ENCODE results near the gene GRHL1. TPM values are rescaled to one million over a fixed set of nuclear protein-coding genes. Genes with fewer than 3 reads are reported as not detected.
"Not testable (repeated sequence)": the region's sequence is repeated elsewhere in the genome, so short reads cannot be mapped to it uniquely, and the experiment has no call there.

The GRHL1 gene
- polyA plus RNA-seq, 3 donors = 4.4 to 5.0 (median 4.7) TPM

DNA sequence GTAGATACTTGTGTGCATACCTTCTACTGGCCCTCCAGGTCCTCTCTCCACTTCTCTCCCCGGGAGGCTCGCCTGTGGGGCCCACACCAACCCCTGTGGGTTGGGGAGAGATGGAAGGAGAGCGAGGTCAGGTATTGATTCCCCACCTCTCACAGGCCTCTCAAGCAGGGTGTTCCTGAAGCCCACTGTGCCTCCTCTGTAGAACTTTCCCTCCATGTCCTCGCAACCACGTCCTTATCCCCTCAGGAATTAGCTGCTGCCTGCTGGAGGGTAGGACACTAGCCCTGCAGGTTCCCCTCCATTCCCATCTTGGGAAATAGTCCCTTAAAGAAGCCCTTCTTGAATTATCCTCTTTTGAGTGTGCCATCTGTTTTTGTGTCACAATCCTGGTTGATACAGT, 52.9 kb downstream of the GRHL1 start:
- no peak for DNase-seq (ENCODE audit: extremely low read depth in 1 of 11, low read depth in 9 of 11, low spot score in 4 of 11)

DNA sequence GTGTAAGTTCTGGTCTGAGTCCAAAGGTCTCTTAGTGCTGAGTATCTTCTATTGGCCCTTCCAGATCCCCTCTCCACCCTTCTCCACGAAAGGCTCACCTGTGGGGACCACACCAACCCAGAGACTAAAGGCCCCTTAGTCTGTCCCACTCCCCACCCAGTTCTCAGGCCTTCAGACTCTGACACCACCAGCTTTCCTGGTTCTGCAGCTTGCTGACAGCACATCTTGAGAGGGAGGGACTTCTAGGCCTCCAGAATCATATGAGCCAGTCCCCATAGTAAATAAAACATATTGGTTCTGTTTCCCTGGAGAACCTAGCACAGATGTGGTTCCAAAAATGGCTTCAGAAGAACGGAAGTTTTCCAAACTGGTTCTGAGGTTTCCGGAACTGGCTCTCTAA, 53.3 kb downstream of the GRHL1 start:
- DNase-seq (ENCODE audit: extremely low read depth in 1 of 11, low read depth in 9 of 11, low spot score in 4 of 11) = no peak

GRCh38 chr2:10005461-10006235, 54.2 kb downstream of the GRHL1 start:
- DNase-seq (ENCODE audit: extremely low read depth in 1 of 11, low read depth in 9 of 11, low spot score in 4 of 11) = no peak

GRCh38 chr2:10006236-10007161, 55.0 kb downstream of the GRHL1 start:
- DNase-seq (ENCODE audit: extremely low read depth in 1 of 11, low read depth in 9 of 11, low spot score in 4 of 11) = peak in 1 of 11 donors; percentile 18

DNA sequence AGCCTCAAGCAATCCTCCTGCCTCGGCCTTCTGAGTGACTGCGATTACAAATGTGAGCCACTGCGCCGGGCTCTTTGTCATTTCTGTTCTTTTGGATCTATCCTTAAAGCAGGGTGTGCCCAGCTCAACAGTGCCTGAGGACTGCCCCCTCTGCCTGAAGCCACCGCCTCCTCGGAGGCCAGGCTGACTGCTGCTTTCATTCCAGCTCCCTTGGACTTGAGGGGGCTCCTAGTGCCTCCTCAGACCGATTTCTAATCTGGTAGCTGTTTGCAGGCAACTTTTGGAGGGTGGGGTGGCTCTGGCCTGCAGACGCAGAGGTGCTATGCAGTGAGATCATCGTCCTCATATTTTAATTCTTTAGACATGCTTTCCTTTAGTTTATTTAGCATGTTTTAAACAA, 55.9 kb downstream of the GRHL1 start:
- DNase-seq (ENCODE audit: extremely low read depth in 1 of 11, low read depth in 9 of 11, low spot score in 4 of 11) = no peak

DNA sequence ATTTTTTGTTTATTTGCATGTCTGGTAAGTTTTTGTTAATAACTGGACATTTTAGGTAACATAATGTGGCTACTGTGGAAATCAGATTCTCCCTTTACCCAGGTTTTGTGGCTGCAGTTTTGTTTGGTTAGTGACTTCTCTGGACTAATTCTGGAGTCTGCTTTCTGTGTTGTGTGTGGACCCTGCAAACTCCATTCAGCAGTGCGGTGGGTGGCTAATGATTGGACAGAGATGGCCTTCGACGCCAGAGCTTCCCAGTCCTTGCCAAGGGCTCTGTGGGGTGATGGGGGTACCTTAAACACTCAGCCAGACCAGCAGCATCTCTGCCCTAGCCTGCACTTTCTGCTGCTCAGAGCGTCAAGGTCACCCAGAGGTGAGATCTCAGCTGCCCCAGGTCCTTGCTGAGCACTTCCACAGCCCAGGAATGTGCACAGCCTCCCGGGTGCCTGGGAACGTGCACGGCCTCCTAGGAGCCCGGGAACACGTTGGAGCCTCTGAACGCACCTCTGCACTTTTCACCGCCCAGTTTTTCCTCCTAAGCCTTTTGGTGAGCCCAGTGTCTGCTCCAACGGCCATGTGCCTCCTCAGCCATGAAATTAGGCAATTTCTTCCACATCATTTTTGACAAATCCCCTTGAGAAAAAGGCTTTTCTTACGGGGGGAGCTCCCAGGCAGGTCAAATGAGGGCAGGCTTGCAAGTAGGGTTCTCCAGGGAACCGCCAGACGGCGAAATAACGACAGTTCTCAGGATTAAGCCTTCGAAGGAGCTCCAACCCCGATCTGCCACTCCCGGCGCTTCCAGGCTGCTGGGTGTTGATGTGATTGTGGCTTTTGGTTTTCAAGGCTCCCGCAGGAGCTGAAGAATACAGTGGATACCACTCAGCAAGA, 56.7 kb downstream of the GRHL1 start:
- DNase-seq (ENCODE audit: extremely low read depth in 1 of 11, low read depth in 9 of 11, low spot score in 4 of 11) = no peak

GRCh38 chr2:10008809-10009176, 57.3 kb downstream of the GRHL1 start:
- DNase-seq (ENCODE audit: extremely low read depth in 1 of 11, low read depth in 9 of 11, low spot score in 4 of 11) = no peak

- DNase-seq (ENCODE audit: extremely low read depth in 1 of 11, low read depth in 9 of 11, low spot score in 4 of 11) = no peak
These were observed 57.8 kb downstream of the GRHL1 start for GRCh38 chr2:10009271-10009810.

DNA sequence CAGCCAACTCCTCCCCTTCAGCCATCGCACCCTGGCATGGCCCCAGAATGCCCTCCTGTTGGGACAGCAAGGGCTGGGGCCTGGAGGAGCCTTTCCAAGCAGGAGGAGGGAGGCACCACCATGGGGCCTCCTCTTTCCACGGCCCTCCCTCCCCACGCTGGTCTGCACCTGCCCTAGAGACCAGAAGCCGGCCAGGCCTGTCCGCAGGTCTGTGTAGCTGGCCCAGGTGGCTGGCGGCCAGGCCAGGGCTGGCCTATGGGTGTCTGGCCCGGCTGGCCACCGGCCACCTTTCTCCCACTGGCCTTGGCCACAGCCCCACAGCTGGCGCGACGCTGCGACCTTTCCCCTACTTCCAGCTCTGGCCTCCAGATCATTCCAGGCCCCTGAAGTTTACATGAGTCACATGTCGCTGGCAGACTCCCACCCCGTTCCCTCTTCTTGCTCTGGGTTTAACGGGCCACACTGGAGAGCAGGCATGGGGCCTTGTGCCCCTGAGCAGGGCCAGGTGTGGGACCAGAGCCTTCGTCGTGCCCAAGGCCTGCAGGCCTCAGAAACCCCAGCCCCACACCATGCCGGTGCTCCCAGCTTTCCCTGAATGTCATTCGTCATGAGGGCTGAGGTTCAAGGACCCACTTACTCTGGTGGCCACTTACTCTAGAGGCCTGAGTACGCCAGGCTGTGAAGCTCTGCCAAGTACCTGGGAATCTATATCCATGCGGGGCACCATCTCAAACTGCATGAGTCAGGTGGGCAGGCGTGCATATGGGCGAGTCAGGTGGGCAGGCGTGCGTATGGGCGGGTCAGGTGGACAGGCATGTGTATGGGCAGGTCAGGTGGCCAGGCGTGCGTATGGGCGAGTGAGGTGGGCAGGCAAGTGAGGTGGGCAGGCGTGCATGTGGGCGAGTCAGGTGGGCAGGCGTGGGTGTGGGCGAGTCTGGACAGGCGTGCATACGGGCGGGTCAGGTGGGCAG, 58.6 kb downstream of the GRHL1 start:
- DNase-seq (ENCODE audit: extremely low read depth in 1 of 11, low read depth in 9 of 11, low spot score in 4 of 11) = no peak

DNA sequence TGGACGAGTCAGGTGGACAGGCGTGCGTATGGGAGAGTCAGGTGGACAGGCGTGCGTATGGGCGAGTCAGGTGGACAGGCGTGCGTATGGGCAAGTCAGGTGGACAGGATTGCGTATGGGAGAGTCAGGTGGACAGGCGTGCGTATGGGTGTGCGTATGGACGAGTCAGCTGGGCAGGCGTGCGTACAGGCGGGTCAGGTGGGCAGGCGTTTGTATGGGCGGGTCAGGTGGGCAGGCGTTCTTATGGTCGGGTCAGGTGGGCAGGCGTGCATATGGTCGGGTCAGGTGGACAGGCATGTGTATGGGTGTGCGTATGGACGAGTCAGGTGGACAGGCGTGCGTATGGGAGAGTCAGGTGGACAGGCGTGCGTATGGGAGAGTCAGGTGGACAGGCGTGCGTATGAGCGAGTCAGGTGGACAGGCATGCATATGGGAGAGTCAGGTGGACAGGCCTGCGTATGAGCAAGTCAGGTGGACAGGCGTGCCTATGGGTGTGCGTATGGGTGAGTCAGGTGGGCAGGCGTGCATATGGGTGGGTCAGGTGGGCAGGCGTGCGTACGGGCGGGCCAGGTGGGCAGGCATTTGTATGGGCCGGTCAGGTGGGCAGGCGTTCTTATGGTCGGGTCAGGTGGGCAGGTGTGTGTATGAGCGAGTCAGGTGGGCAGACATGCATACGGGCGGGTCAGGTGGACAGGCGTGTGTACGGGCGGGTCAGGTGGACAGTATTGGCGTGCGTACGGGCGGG, 59.5 kb downstream of the GRHL1 start:
- not testable (repeated sequence) for DNase-seq (ENCODE audit: extremely low read depth in 1 of 11, low read depth in 9 of 11, low spot score in 4 of 11)

- not testable (repeated sequence) for DNase-seq (ENCODE audit: extremely low read depth in 1 of 11, low read depth in 9 of 11, low spot score in 4 of 11)
These were observed 60.3 kb downstream of the GRHL1 start for GRCh38 chr2:10011606-10012325.

- not testable (repeated sequence) for DNase-seq (ENCODE audit: extremely low read depth in 1 of 11, low read depth in 9 of 11, low spot score in 4 of 11)
These were observed 61.0 kb downstream of the GRHL1 start for GRCh38 chr2:10012366-10012962.

GRCh38 chr2:10012963-10013461, 61.5 kb downstream of the GRHL1 start:
- DNase-seq (ENCODE audit: extremely low read depth in 1 of 11, low read depth in 9 of 11, low spot score in 4 of 11) = no peak

DNA sequence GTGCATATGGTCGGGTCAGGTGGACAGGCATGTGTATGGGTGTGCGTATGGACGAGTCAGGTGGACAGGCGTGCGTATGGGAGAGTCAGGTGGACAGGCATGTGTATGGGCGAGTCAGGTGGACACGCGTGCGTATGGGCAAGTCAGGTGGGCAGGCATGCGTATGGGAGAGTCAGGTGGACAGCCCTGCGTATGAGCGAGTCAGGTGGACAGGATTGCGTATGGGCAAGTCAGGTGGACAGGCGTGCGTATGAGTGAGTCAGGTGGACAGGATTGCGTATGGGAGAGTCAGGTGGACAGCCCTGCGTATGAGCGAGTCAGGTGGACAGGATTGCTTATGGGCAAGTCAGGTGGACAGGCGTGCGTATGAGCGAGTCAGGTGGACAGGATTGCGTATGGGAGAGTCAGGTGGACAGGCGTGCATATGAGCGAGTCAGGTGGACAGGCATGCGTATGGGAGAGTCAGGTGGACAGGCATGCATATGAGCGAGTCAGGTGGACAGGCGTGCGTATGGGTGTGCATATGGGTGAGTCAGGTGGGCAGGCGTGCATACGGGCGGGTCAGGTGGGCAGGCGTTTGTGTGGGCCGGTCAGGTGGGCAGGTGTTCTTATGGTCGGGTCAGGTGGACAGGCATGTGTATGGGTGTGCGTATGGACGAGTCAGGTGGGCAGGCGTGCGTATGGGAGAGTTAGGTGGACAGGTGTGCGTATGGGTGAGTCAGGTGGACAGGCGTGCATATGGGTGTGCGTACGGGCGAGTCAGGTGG, 62.3 kb downstream of the GRHL1 start:
- not testable (repeated sequence) for DNase-seq (ENCODE audit: extremely low read depth in 1 of 11, low read depth in 9 of 11, low spot score in 4 of 11)
